Endodermal cell (in vitro differentiated cells): ENCODE measurements around the gene SUGCT. TPM values are rescaled to one million over a fixed set of nuclear protein-coding genes. Genes with fewer than 3 reads are reported as not detected.

ENCODE experiments used
- DNase-seq: peaks from one replicate; pipeline ENCODE4 v3.0.0-alpha.2; 2017
- H3K27ac ChIP-seq: 2 replicates; pipeline ENCODE4 v1.5.1; 2013; ENCODE audit warnings: mild to moderate bottlenecking, low read depth, low read length, moderate library complexity
- H3K27me3 ChIP-seq: 2 replicates; pipeline ENCODE4 v1.6.1; 2013; ENCODE audit warnings: mild to moderate bottlenecking, low read length, moderate library complexity; ENCODE audit not compliant: insufficient read depth, control insufficient read depth, poor library complexity, severe bottlenecking
- H3K36me3 ChIP-seq: 2 replicates; pipeline ENCODE4 v1.7.0; 2013; ENCODE audit warnings: mild to moderate bottlenecking, low read length, moderate library complexity; ENCODE audit not compliant: control insufficient read depth, insufficient read depth
- H3K4me1 ChIP-seq: one replicate; pipeline ENCODE4 v1.7.0; 2013; ENCODE audit warnings: low read length; ENCODE audit not compliant: control insufficient read depth, insufficient read depth
- H3K4me3 ChIP-seq: 2 replicates; pipeline ENCODE4 v1.5.1; 2013; ENCODE audit warnings: mild to moderate bottlenecking, low read length, moderate library complexity
- H3K9ac ChIP-seq: 2 replicates; pipeline ENCODE4 v1.6.1; 2013; ENCODE audit warnings: mild to moderate bottlenecking, low read length, moderate library complexity; ENCODE audit not compliant: poor library complexity, severe bottlenecking; ENCODE audit errors: extremely low read depth
- H3K9me3 ChIP-seq: 2 replicates; pipeline ENCODE4 v1.6.1; 2013; ENCODE audit warnings: mild to moderate bottlenecking, low read length, moderate library complexity; ENCODE audit not compliant: control insufficient read depth
- H3K27ac Mint-ChIP-seq: 2 replicates; pipeline ENCODE4 v1.8.0; 2020; ENCODE audit warnings: mixed read lengths
- H3K27me3 Mint-ChIP-seq: 2 replicates; pipeline ENCODE4 v1.8.0; 2021; ENCODE audit warnings: mild to moderate bottlenecking, mixed read lengths; ENCODE audit not compliant: insufficient read depth
- H3K36me3 Mint-ChIP-seq: 2 replicates; pipeline ENCODE4 v1.8.0; 2020; ENCODE audit warnings: low read depth, mixed read lengths
- H3K4me1 Mint-ChIP-seq: 2 replicates; pipeline ENCODE4 v1.8.0; 2020; ENCODE audit warnings: mixed read lengths
- H3K4me3 Mint-ChIP-seq: 2 replicates; pipeline ENCODE4 v1.8.0; 2020; ENCODE audit warnings: mild to moderate bottlenecking, moderate library complexity, mixed read lengths
- H3K9me3 Mint-ChIP-seq: 2 replicates; pipeline ENCODE4 v1.8.0; 2020; ENCODE audit warnings: mild to moderate bottlenecking, mixed read lengths
- WGBS, 2 experiments: methylation state at CpG; one replicate each; pipeline versions ENCODE4 v1.1.5 to v1.1.7; 2013; ENCODE audit warnings: missing lambda C conversion rate in 2 of 2, mixed read lengths in 1 of 2; ENCODE audit not compliant: insufficient coverage in 1 of 2, insufficient read length in 1 of 2; 5-methylcytosine and 5-hydroxymethylcytosine counted together
- total RNA-seq, 2 donors: library from RNA; stranded (reverse); fragmentation: NEBNext Ultra II Directional in 1 of 2; extraction: Animal tissue kit (Norgen Biotek cat#: 25700) in 1 of 2; gene quantifications; 2 replicates in 1 of 2; 3 replicates in 1 of 2; pipeline ENCODE4 v1.2.1, GENCODE V29; 2021
- TF ChIP-seq, protein P1 (sequence below): fragments of 200-600 bp; sonication (generic); conservative IDR thresholded peaks from 2 replicates; pipeline ENCODE4 v1.5.0; 2021; ENCODE audit warnings: antibody characterized with exemption, mild to moderate bottlenecking

Gene SUGCT
- total RNA-seq, 2 donors from 2014 or later = 3.6 to 3.9 TPM

GRCh38 chr7:40151504-40151903, 16.7 kb downstream of the SUGCT start:
- Mint-ChIP-seq H3K4me1 (no peaks in the 10 kb centered on the region), H3K36me3 (peaks cover 6% of the 10 kb centered on the region), H3K9me3 (peaks cover 17% of the 10 kb centered on the region), H3K27me3 (no peaks in the 10 kb centered on the region), H3K4me3 (no peak overlapping the region), H3K27ac (no peak overlapping the region)
- WGBS, 2 experiments = 96 to 100% methylated on average over 1 of the region's 1 CpG
- no peaks in the 10 kb centered on the region for H3K27me3 ChIP-seq
- H3K27ac ChIP-seq = no peak overlapping the region
- peaks cover 6% of the 10 kb centered on the region for H3K9me3 ChIP-seq
- H3K4me1 ChIP-seq = no peaks in the 10 kb centered on the region
- TF ChIP-seq, protein P1, sequence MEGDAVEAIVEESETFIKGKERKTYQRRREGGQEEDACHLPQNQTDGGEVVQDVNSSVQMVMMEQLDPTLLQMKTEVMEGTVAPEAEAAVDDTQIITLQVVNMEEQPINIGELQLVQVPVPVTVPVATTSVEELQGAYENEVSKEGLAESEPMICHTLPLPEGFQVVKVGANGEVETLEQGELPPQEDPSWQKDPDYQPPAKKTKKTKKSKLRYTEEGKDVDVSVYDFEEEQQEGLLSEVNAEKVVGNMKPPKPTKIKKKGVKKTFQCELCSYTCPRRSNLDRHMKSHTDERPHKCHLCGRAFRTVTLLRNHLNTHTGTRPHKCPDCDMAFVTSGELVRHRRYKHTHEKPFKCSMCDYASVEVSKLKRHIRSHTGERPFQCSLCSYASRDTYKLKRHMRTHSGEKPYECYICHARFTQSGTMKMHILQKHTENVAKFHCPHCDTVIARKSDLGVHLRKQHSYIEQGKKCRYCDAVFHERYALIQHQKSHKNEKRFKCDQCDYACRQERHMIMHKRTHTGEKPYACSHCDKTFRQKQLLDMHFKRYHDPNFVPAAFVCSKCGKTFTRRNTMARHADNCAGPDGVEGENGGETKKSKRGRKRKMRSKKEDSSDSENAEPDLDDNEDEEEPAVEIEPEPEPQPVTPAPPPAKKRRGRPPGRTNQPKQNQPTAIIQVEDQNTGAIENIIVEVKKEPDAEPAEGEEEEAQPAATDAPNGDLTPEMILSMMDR = no peak
- H3K9ac ChIP-seq = no peak overlapping the region
- DNase-seq = no peak
- no peak overlapping the region for H3K4me3 ChIP-seq
- H3K36me3 ChIP-seq = no peaks in the 10 kb centered on the region

- no peaks in the 10 kb centered on the region for H3K4me1 ChIP-seq
- Mint-ChIP-seq H3K27me3 (no peaks in the 10 kb centered on the region), H3K9me3 (no peaks in the 10 kb centered on the region), H3K27ac (no peak overlapping the region), H3K4me3 (no peak overlapping the region), H3K4me1 (peaks cover 2% of the 10 kb centered on the region), H3K36me3 (no peaks in the 10 kb centered on the region)
- no peak for DNase-seq
- no peak overlapping the region for H3K4me3 ChIP-seq
- H3K36me3 ChIP-seq = no peaks in the 10 kb centered on the region
- 90% methylated on average over 4 of the region's 4 CpGs; no CpG with 5 or more reads in 1 of the 2 experiments for WGBS, 2 experiments
- H3K27ac ChIP-seq = no peak overlapping the region
- H3K9me3 ChIP-seq = no peaks in the 10 kb centered on the region
- H3K27me3 ChIP-seq = no peaks in the 10 kb centered on the region
- TF ChIP-seq, protein P1 = no peak
- no peak overlapping the region for H3K9ac ChIP-seq
These were observed 22.2 kb downstream of the SUGCT start for GRCh38 chr7:40156988-40157387.

DNA sequence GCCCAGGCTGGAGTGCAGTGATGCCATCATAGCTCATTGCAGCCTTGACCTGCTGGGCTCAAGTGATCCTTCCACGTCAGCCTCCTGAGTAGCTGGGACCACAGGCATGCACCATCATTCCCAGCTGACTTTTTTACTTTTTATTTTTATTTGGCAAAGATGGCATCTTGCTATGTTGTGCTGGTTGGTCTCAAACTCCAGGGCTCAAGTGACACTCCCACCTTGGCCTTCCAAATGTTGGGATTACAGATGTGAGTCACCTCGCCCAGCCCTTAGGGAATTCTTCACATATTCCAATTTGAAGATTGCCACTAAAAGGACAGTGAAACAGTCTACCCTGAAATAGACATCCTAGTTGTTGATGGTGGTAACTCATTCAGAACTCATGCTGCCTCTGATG, 27.7 kb downstream of the SUGCT start:
- H3K4me3 Mint-ChIP-seq = no peak overlapping the region
- no peak overlapping the region for H3K9ac ChIP-seq
- H3K36me3 Mint-ChIP-seq = no peaks in the 10 kb centered on the region
- no peak overlapping the region for H3K4me3 ChIP-seq
- H3K27ac ChIP-seq = no peak overlapping the region
- no peak overlapping the region for H3K27ac Mint-ChIP-seq
- peaks cover 2% of the 10 kb centered on the region for H3K4me1 Mint-ChIP-seq
- H3K9me3 ChIP-seq = no peaks in the 10 kb centered on the region
- no peaks in the 10 kb centered on the region for H3K9me3 Mint-ChIP-seq
- WGBS, 2 experiments = 93 to 100% methylated on average over 2 of the region's 2 CpGs
- H3K4me1 ChIP-seq = no peaks in the 10 kb centered on the region
- no peaks in the 10 kb centered on the region for H3K27me3 ChIP-seq
- TF ChIP-seq, protein P1 = no peak
- no peak for DNase-seq
- no peaks in the 10 kb centered on the region for H3K36me3 ChIP-seq
- no peaks in the 10 kb centered on the region for H3K27me3 Mint-ChIP-seq
